Fibroblast of the conjunctiva (primary cell): Measurements from ENCODE around the gene XRRA1.
A peak's percentile ranks its signal among the peaks of the same experiment; 100 is the strongest.
"Not testable (repeated sequence)": the region's sequence is repeated elsewhere in the genome, so short reads cannot be mapped to it uniquely, and the experiment has no call there.

ENCODE experiments used
- DNase-seq: peaks from one replicate; pipeline ENCODE4 v3.0.0-alpha.2; 2010; ENCODE audit warnings: low read depth

Gene XRRA1

DNA sequence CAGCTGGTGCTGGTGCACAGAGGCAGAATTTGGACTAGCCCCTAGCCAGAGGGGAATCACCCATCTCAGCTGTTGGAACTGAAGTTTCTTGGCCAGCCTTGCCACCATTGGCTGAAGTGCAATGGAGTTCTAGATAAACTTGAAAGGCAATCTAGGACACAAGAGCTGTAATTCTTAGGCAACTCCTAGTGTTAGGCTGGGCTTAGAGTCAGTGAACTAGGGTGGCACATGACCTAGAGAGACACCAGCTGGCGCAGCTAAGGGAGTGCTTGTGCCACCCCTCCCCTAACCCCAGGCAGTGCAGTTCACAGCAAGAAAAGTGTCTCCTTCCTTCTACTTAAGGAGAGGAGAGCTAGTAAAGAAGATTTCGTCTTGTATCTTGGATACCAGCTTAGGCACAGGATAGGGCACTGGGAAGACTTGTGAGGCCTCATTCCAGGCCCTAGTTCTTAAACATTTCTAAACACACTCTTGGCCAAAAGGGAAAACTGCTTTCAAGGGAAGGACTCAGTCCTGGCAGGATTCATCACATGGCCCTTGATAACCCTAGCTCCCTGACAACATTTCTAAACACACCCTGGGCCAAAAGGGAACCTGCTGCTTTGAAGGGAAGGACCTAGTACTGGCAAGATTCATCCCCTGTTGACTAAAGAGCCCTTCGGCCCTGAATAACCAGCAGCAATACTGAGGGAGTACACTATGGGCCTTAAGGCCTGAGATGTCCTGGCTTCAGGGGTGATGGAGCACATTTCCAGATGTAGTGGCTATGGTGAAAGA lies 53.4 kb downstream of the XRRA1 start:
- no peak for DNase-seq

DNA sequence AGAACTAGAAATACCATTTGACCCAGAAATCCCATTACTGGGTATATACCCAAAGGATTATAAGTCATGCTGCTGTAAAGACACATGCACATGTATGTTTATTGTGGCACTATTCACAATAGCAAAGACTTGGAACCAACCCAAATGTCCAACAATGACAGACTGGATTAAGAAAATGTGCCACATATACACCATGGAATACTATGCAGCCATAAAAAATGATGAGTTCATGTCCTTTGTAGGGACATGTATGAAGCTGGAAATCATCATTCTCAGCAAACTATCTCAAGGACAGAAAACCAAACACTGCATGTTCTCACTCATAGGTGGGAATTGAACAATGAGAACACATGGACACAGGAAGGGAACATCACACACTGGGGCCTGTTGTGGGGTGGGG lies 55.9 kb downstream of the XRRA1 start:
- DNase-seq = not testable (repeated sequence)

- DNase-seq = no peak
Observed at GRCh38 chr11:74877132-74877531, 71.8 kb downstream of the XRRA1 start.

- no peak for DNase-seq
Observed at GRCh38 chr11:74871037-74871436, 77.9 kb downstream of the XRRA1 start.

DNA sequence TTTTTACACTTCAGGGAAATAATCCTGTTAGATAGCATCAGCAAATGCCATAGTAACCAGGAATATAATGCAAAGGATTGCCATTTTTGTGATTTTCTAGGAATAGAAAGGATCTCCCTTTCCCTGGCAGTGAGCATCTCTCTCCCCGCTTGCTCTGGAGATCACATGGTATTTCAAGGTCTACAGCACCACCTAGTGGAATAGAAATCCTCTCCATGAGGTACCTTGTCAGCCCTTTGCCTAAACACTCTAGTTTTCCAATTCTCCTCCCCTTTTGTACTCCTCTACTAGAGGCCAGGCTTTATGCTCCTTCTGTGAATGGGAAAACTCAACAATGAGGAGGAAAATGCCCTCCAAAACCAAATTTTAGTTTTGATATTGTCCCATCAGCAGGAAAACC lies 78.4 kb downstream of the XRRA1 start:
- DNase-seq = peak; percentile 30

- no peak for DNase-seq
Observed at GRCh38 chr11:74866557-74866956, 82.3 kb downstream of the XRRA1 start.

GRCh38 chr11:74863410-74863809 lies 85.5 kb downstream of the XRRA1 start:
- no peak for DNase-seq

DNA sequence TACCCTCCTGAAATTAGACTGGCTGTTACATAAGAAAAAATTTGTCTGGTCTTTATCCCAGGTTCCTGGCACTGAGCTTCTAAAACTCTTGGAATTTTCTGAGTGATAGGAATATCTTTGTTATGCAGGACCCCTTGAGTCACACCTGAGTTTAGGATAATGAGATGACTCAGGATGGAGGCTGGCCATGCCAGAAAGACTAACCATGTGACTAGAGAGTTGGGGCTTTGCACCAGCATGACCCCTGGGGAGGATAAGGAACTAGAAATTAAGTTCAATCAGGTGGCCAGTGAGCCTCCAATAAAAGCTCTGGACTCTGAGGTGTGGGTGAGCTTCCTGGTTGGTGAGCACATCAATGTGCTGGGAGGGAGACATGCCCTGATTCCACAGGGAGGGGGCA lies 88.1 kb downstream of the XRRA1 start:
- no peak for DNase-seq

GRCh38 chr11:74853223-74853622 lies 95.7 kb downstream of the XRRA1 start:
- DNase-seq = no peak

DNA sequence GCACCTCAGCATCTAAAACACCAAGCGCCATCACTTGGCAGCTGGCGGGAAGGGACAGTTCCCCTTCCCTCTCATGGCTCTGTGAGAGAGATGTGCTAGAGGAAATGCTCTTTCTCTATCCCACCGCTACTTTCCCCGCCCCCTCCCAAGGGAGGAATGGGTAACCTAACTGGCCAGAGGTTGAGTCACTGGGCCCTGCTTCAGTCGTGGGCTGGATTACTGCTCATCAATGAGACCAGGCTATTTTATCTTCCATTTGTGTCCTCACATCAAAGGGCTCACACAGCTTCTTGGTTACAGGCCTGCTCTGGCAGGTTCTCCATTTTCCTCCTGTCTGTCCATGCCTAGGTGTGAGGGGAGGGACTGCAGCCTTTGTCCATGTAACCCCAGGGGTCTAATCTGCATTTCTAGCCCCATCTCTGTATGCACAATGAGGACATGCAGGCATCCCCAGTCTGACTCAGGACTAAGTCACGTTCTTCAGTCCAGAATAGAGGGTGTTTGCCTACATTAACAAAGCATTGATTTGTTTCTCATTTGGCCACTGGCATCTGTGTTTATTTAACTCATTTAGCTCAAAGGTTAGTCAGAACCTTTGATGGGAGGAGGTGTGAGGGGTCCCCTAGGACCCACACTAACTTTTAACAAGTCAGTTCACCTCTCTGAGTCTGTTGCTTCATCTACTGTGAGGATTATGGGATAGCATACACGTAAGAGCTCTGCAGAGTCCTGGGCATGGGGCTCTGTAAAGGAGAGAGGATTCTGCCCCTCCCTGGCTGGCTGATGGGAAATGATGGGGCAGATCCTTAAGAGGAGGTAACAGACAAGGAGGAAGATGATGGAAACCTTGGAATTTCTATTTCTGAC lies 99.1 kb downstream of the XRRA1 start:
- DNase-seq = peak; percentile 38

GRCh38 chr11:74847895-74848294 lies 101.0 kb downstream of the XRRA1 start:
- no peak for DNase-seq

DNA sequence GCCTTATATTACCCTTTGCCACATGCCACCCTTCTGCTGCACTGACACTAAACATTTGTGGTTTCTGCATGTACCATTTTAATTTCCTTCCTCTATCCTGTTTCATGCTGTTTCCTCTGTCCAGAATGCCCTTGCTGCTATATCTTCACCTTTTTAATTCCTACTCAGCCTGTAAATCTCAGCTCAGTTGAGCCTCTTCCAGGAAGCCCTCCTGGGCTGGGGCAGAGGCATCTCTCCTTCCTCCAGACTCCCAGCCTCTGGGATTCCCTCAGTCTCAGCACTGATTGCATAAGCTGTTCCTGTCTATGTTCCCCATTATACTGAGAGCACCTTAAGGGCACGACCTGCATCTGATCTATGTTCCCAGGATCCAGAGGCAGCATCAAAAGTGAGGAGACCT lies 101.5 kb downstream of the XRRA1 start:
- no peak for DNase-seq

DNA sequence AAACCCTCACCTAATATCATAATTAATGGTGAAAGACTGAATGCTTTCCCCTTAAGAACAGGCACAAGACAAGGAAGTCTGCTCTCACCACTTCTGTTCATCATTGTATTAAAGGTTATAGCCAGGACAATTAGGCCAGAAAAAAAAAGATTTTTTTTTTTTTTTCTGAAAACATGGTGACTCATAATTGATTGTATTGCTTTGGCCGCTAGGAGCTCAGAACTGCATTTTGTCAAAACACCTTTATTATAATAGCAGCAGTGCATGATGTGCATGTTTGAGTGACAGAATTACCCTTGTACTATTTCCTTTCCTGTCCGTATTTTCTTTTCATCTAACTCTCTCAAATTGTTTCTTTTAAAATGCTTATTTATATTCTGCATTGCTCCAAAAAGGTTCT lies 102.1 kb downstream of the XRRA1 start:
- DNase-seq = no peak

DNA sequence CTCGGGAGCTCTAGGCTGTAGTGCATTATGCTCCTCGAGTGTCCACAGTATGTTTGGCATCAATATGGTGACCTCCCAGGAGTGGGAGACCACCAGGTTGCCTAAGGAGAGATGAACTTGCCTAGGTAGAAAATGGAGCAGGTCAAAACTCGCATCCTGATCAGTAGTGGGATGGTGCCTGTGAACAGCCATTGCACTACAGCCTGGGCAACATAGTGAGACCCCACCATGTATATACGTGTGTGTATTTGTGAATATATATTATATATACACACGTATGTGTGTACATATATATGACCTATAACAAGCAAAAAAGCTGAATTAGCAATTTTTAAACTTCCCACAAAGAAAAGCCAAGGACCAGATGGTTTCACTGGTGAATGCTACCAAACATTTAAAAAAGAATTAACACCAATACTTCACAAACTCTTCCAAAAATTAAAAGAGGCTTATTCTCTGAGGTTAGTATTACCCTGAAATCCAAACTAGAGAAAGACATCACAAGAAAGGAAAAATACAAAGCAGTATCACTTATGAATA lies 102.8 kb downstream of the XRRA1 start:
- DNase-seq = no peak

- DNase-seq = no peak
Observed at GRCh38 chr11:74844865-74845264, 104.0 kb downstream of the XRRA1 start.

- DNase-seq = no peak
Observed at GRCh38 chr11:74844072-74844471, 104.8 kb downstream of the XRRA1 start.

GRCh38 chr11:74842967-74843366 lies 105.9 kb downstream of the XRRA1 start:
- DNase-seq = no peak

- DNase-seq = no peak
Observed at GRCh38 chr11:74840486-74840885, 108.4 kb downstream of the XRRA1 start.

GRCh38 chr11:74839971-74840370 lies 108.9 kb downstream of the XRRA1 start:
- DNase-seq = no peak

DNA sequence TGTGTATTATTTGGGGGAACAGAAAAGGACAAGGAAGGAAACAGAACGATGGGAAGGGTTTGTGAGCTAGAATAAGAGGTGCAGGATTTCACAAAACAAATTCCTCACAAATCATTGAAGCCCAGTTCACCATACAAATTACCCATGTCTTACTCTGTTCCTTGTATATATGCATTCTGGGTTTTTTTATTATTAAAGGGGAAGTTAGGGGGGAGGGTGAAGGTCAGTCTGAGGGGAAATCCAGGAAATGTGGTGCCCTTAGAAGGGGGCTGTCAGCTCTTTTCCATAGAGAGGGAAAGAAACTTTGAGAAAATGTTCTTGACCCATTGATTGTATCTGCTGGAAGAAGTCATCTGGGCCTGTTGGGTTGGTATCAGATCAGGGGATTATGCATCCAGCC lies 109.4 kb downstream of the XRRA1 start:
- DNase-seq = no peak

GRCh38 chr11:74838188-74838587 lies 110.7 kb downstream of the XRRA1 start:
- no peak for DNase-seq

DNA sequence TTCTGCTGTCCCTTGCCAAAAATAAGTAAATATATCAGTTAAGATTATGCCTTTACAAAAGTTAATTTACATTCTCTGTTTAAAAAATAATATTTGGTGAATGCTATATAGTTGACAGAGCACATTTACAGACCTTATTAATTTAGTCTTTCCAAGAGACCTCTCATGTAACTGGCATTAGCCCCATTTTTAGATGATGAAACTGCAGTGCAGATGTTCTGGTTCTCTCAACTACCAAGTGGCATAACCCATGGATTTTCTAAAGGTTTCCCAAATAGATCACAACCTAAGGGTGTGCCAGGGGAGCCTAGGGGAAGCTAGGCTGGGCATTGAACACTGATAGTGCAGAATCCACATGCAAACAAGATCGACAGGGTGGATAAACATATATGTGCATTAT lies 111.7 kb downstream of the XRRA1 start:
- no peak for DNase-seq

DNA sequence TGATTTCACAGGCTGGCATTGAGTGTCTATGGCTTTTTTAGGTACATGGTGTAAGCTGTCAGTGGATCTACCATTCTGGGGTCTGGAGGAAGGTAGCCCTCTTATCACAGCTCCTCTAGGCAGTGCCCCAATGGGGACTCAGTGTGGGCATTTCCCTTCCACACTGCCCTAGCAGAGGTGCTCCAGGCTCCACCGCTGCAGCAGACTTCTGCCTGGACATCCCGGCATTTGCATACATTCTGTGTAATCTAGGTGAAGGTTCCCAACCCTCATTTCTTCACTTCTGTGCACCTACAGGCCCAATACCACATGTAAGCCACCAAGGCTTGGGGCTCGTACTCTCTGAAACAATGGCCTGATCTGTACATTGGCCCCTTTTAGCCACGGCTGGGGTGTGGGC lies 122.0 kb downstream of the XRRA1 start:
- no peak for DNase-seq
